ENCODE measurements around the gene ZNF443. TPM values are rescaled to one million over a fixed set of nuclear protein-coding genes. Genes with fewer than 3 reads are reported as not detected.
"Not testable (repeated sequence)": the region's sequence is repeated elsewhere in the genome, so short reads cannot be mapped to it uniquely, and the experiment has no call there.

The ZNF443 gene
- total RNA-seq, 1 donor from 2014 or later = 2.3 TPM

DNA sequence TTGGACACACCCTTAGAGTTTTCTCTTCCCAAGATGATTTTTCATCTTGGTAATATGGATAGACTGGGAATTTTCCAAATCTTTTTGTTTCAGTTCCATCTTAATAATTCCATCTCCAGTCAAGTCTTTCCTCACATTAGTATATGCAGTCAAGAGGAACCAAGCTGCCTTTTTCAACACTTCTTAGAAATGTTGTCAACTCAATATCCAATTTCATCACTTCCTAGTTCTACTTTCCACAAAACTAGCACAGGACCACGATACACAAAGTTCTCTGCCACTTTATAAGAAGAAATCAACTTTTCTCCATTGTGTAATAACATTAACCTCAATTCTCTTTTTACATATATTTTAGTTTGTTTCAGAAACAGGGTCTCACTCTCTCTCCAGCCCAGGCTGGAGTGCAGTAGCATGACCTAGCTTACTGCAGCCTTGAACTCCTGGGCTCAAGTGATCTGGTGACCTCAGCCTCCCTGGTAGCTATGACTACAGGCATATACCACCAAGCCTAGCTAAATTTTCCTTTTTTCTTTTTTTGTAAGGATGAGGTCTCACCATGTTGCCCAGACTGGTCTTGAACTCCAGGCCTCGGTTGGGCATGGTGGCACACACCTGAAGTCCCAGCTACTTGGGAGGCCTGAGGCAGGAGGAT lies 15.5 kb downstream of the ZNF443 start:
- DNase-seq (ENCODE audit: low read depth) = no peak

DNA sequence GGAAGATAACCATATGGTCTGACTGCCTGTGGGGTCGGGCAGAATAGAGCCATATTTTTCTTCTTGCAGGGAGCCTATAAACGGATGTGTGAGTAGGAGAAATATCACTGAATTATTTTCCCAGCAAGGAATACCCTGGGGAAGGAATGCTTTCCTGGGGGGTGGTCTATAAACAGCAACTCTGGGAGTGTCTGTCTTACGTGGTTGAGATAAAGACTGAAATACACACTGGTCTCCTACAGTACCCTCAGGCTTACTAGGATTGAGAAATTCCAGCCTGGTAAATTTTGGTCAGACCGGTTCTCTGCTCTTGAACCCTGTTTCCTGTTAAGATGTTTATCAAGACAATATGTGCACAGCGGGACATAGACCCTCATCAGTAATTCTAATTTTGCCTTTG lies 23.5 kb downstream of the ZNF443 start:
- not testable (repeated sequence) for DNase-seq (ENCODE audit: low read depth)

GRCh38 chr19:12411893-12412292 lies 28.9 kb downstream of the ZNF443 start:
- peak; percentile 3 for DNase-seq (ENCODE audit: low read depth)

DNA sequence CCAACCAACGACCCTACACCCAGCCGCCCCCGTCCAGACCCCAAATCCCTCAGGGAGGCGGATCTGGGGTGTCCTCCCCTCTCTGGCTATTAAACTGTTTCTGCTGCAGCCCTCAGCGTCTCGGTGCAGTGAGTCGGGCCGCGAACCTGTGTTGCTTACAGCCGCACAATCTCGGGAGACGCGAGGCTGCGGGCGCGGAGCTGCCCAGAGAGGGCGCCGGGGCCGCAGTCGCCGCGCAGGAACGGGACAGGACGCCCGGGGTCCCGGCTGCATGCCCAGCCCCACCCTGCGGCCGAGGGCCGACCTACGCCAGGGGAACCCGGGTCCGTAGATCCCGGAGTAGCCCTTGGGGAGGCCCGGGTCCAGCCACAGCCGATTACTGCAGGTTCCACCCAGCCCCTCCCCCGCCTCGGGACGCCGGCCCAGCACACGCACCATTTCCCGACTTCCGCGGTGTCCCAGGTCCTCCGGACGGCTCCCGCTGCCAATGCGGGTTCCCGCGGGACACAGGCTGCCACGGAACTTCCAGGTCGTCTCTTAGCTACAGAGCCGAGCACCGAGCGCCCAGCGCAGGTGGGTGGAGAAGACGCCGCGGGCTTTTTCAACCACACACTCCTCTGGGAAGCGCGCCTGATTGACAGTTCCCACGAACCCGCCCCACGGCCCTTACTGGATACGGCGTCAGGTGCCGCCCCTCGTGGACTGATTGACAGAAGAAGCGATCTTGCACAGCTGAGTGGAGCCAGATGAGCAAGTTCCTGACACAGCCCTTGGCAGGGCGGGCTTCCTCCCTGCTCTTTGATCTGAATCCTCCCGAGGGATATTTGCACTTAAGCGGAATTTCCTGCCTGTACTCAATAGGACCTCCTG lies 40.0 kb downstream of the ZNF443 start, which contains the start of gene ZNF799:
TSS of gene ZNF799 (minus strand) at position 639 of the 870 bp plus-strand sequence. CDS start at position 438, 201 bp downstream.
- peak; percentile 97 for DNase-seq (ENCODE audit: low read depth)

DNA sequence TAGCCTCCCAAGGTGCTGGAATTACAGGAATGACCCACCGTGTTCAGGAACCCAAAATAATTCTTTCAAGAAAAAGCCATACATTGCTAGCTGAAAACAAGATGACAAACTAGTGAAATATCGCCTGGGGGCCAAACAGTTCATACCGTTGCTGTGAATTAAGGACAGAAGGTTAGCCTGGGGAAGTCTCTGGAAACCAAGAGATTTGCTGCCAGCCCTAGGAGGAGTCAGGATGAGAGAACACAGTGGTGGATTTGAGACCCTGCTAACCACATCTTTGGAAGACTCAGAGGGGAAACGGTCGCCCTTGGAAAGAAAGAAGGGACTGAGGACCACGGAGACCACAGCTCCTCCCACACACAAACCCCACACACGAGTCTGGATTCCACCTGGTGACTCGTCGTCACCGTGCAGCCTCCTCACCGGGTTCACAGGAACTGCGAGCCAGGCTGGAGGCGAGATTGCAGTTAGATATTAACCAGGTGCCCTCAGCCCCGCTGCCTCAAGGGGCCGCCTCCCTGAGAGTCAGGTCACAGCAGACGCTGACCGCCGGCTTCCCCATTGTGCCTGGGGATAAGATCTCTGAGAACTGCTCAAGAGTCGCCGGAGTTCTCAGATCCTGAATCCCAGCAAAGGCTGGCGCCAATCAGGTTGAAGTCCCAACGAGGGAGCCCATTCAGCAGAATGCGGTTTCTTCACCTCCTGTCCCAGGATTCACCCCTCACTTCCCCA lies 40.8 kb downstream of the ZNF443 start:
- peak; percentile 5 for DNase-seq (ENCODE audit: low read depth)

DNA sequence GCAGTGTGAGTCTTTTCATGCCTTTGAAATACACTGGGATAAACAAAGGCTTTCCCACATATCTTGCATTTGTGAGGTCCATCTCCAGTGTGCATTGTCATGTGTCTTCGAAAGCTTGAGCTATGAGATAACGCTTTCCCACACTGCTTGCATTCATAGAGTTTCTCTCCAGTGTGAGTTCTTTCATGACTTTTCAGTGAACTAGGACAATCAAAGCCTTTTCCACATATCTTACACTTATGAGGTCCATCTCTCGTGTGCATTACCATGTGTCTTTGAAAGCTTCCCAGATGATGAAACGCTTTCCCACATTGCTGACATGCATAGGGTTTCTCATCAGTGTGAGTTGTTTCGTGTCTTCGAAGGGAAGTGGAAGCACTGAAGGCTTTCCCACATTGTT lies 49.7 kb downstream of the ZNF443 start:
- DNase-seq (ENCODE audit: low read depth) = not testable (repeated sequence)

GRCh38 chr19:12386365-12386764 lies 54.5 kb downstream of the ZNF443 start:
- DNase-seq (ENCODE audit: low read depth) = not testable (repeated sequence)

DNA sequence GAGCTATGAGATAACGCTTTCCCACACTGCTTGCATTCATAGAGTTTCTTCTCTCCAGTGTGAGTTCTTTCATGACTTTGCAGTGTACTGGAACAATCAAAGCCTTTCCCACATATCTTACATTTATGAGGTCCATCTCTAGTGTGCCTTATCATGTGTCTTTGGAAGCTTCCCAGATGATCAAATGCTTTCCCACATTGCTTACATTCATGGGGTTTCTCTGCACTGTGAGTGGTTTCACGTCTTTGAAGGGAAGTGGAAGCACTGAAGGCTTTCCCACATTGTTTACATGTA lies 60.4 kb downstream of the ZNF443 start:
- no peak for DNase-seq (ENCODE audit: low read depth)

- DNase-seq (ENCODE audit: low read depth) = no peak
Measured at GRCh38 chr19:12379732-12380443, 60.9 kb downstream of the ZNF443 start.

Other genes starting within 250 kb of the ZNF443 start
- gene ZNF44, start 146.1 kb downstream of the ZNF443 start, total RNA-seq = 8.2 and 8.7 TPM in 2 replicates
- gene ZNF563, start 107.4 kb downstream of the ZNF443 start, total RNA-seq = 3.4 and 4.3 TPM in 2 replicates
- 2.8 and 3.7 TPM in 2 replicates for gene ZNF442, start 75.3 kb downstream of the ZNF443 start, total RNA-seq
- gene ZNF799, start 39.8 kb downstream of the ZNF443 start, total RNA-seq = 3.3 and 3.9 TPM in 2 replicates
- 3.2 and 4.4 TPM in 2 replicates for gene ZNF709, start 43.8 kb upstream of the ZNF443 start, total RNA-seq
- gene ZNF564, start 110.5 kb upstream of the ZNF443 start, total RNA-seq = 5.8 and 6.0 TPM in 2 replicates
- 5.8 and 8.6 TPM in 2 replicates for gene ZNF490, start 169.8 kb upstream of the ZNF443 start, total RNA-seq
- gene ZNF791, start 169.9 kb upstream of the ZNF443 start, total RNA-seq = 12.5 and 13.6 TPM in 2 replicates
- 50.7 and 52.0 TPM in 2 replicates for gene MAN2B1, start 225.7 kb upstream of the ZNF443 start, total RNA-seq
- 10.2 and 10.5 TPM in 2 replicates for gene WDR83, start 225.8 kb upstream of the ZNF443 start, total RNA-seq
- gene DHPS, start 240.9 kb upstream of the ZNF443 start, total RNA-seq = 72.5 and 97.1 TPM in 2 replicates
- not detected in 2 replicates for gene GNG14, start 247.0 kb upstream of the ZNF443 start, total RNA-seq